K562 (cell line): ENCODE results near the gene RCL1. TPM values are rescaled to one million over a fixed set of nuclear protein-coding genes. Genes with fewer than 3 reads are reported as not detected.

ENCODE experiments used
- CCNT2 ChIP-seq: IDR thresholded peaks from 2 replicates; pipeline ENCODE4 v1.6.1; 2011; ENCODE audit warnings: borderline replicate concordance, low read depth, mild to moderate bottlenecking, moderate library complexity, mixed read lengths, low read length; ENCODE audit not compliant: insufficient read length; ENCODE audit errors: extremely low read depth
- CREB1 ChIP-seq, 2 experiments: sonication (generic) in 1 of 2; formaldehyde crosslinking in 1 of 2; IDR thresholded peaks; 2 replicates each; pipeline versions ENCODE4 v1.6.1 to v1.8.0; 2012 to 2022; ENCODE audit warnings: inconsistent platforms in 1 of 2, mild to moderate bottlenecking in 1 of 2, missing genetic modification reagents in 1 of 2, moderate library complexity in 1 of 2
- EP400 ChIP-seq: fragments of 450-650 bp; IDR thresholded peaks from 2 replicates; pipeline ENCODE4 v1.6.1; 2017; ENCODE audit warnings: antibody characterized with exemption, mild to moderate bottlenecking, moderate library complexity
- NEUROD1 ChIP-seq: fragments of 150-350 bp; IDR thresholded peaks from 2 replicates; pipeline ENCODE4 v1.6.1; 2014; ENCODE audit warnings: borderline replicate concordance, low read length, low read depth; ENCODE audit not compliant: partially characterized antibody
- PHB2 ChIP-seq: fragments of 450-650 bp; IDR thresholded peaks from 2 replicates; pipeline ENCODE4 v1.6.1; 2017; ENCODE audit warnings: low read depth
- RBM25 ChIP-seq: fragments of 200-400 bp; formaldehyde crosslinking; IDR thresholded peaks from 2 replicates; pipeline ENCODE4 v1.6.1; 2018; ENCODE audit warnings: low read length, low read depth, moderate library complexity; ENCODE audit not compliant: severe bottlenecking
- SMARCB1 ChIP-seq: IDR thresholded peaks from 2 replicates; pipeline ENCODE4 v1.6.1; 2011; ENCODE audit warnings: improper control_type of control experiment, low read depth; ENCODE audit not compliant: insufficient read length
- polyA plus RNA-seq, 8 experiments: library from polyadenylated mRNA; depleted of rRNA in 4 of 8; stranded (reverse) in 5 of 8; unstranded in 3 of 8; fragments of >200 nt; fragmentation: Nextera tagmentation in 2 of 8; fragmentation: Illumina TruSeq in 1 of 8; extraction: Ambion mirVana in 2 of 8; extraction: Trizol in 1 of 8; gene quantifications; 2 replicates each; pipeline versions ENCODE4 v1.2.1 to v1.2.3, GENCODE V29; 2011 to 2014; ENCODE audit warnings: inconsistent platforms in 1 of 8, missing spikeins in 1 of 8
- total RNA-seq, 7 experiments: library from RNA; depleted of rRNA in 6 of 7; stranded (reverse); fragments of >200 nt in 6 of 7; fragmentation: Illumina TruSeq in 2 of 7; extraction: Trizol in 2 of 7; gene quantifications; 2 replicates each; pipeline versions ENCODE4 v1.2.1 to v1.2.3, GENCODE V29; 2011 to 2021; ENCODE audit warnings: low replicate concordance in 1 of 7
- TF ChIP-seq, protein P1 (sequence below), 3 experiments: fragments of 200-800 bp in 1 of 3; fragments of 250-450 bp in 1 of 3; fragments of 450-650 bp in 1 of 3; sonication (Bioruptor Pico) in 1 of 3; sonication (Bioruptor generic) in 1 of 3; formaldehyde crosslinking in 1 of 3; IDR thresholded peaks; 2 replicates each; pipeline versions ENCODE4 v1.6.1 to v1.8.0; 2016 to 2022; ENCODE audit warnings: mild to moderate bottlenecking in 2 of 3, missing genetic modification characterization in 2 of 3, missing compliant biosample characterization in 1 of 3, moderate library complexity in 1 of 3
- TF ChIP-seq, protein P2 (sequence below): sonication (generic); formaldehyde crosslinking; IDR thresholded peaks from 2 replicates; pipeline ENCODE4 v1.8.0; 2023; ENCODE audit warnings: mild to moderate bottlenecking, missing genetic modification reagents

The RCL1 gene
- total and polyA plus RNA-seq, 9 of the 15 experiments (the other 6 are each of a cell fraction or from before 2014, with no cell fraction given) = 24.0 to 67.7 (median 38.6) TPM

DNA sequence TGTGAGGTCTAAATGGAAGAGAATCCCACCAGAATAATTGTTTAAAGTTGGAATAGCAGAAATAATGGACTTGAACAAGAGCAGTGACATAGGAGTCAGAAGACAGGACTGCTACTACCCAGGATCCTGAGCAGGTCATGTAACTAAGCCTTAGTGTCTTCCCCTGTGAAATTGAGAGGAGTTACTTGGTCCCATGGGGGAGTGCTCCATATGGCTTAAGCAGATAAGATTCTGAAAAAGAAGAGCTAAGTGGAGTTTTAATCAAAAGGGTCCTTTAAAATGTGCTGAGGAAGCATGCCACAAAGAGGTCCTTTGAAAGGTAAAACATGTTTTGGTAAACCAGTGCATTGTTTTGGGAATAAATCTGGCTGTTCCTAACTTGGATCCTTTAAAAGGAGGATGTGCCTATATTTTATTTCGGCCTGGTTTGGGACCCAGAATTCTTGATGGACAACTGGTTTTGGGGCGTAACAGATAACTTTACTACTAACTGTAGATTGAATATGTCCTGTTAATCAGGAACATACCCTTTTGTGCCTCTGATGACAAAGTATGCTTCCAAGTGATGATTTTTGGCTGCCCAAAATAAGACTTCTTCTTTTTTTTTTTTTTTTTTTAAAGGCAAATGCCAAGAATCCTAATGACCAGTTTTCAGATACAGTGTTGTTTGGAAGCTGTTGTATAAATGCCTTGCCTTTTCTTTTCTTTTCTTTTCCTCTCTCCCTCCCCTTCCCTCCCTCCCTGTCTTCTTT is 5.7 kb downstream of the RCL1 start (continued):
- TF ChIP-seq NEUROD1 (peak; percentile 65), SMARCB1 (peak; percentile 26), PHB2 (peak; percentile 70; the same call in 1 of the 2 replicates), RBM25 (no peak), EP400 (peak; percentile 38; the same call in 1 of the 2 replicates), CCNT2 (peak; percentile 60), CREB1 (IDR thresholded peaks at IDR 0.05) (no peak), CREB1 (CRISPR knock-in tag; IDR thresholded peaks at IDR 0.05) (no peak)
- TF ChIP-seq, protein P1, sequence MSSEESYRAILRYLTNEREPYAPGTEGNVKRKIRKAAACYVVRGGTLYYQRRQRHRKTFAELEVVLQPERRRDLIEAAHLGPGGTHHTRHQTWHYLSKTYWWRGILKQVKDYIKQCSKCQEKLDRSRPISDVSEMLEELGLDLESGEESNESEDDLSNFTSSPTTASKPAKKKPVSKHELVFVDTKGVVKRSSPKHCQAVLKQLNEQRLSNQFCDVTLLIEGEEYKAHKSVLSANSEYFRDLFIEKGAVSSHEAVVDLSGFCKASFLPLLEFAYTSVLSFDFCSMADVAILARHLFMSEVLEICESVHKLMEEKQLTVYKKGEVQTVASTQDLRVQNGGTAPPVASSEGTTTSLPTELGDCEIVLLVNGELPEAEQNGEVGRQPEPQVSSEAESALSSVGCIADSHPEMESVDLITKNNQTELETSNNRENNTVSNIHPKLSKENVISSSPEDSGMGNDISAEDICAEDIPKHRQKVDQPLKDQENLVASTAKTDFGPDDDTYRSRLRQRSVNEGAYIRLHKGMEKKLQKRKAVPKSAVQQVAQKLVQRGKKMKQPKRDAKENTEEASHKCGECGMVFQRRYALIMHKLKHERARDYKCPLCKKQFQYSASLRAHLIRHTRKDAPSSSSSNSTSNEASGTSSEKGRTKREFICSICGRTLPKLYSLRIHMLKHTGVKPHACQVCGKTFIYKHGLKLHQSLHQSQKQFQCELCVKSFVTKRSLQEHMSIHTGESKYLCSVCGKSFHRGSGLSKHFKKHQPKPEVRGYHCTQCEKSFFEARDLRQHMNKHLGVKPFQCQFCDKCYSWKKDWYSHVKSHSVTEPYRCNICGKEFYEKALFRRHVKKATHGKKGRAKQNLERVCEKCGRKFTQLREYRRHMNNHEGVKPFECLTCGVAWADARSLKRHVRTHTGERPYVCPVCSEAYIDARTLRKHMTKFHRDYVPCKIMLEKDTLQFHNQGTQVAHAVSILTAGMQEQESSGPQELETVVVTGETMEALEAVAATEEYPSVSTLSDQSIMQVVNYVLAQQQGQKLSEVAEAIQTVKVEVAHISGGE (CRISPR knock-in tag; IDR thresholded peaks at IDR 0.05) = 0 out of 6 replicates have a peak, but pooled peaks of 1 of the 3 experiments have one; percentile 23
- TF ChIP-seq, protein P2, sequence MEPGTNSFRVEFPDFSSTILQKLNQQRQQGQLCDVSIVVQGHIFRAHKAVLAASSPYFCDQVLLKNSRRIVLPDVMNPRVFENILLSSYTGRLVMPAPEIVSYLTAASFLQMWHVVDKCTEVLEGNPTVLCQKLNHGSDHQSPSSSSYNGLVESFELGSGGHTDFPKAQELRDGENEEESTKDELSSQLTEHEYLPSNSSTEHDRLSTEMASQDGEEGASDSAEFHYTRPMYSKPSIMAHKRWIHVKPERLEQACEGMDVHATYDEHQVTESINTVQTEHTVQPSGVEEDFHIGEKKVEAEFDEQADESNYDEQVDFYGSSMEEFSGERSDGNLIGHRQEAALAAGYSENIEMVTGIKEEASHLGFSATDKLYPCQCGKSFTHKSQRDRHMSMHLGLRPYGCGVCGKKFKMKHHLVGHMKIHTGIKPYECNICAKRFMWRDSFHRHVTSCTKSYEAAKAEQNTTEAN (CRISPR knock-in tag) = no peak
